GM08714 (cell line): ENCODE results near the gene C16orf74.

Experiments
- H3K4me3 ChIP-seq: fragments of 200-500 bp; sonication (Bioruptor generic); 2 replicates; pipeline ENCODE4 v1.5.1; 2014; ENCODE audit warnings: mild to moderate bottlenecking, low read length, inconsistent platforms
- ZNF274 ChIP-seq: IDR thresholded peaks from 2 replicates; pipeline ENCODE4 v1.6.1; 2012; ENCODE audit warnings: mild to moderate bottlenecking, low read depth, low read length

The C16orf74 gene

GRCh38 chr16:85687651-85688471 is 63.0 kb downstream of the C16orf74 start:
- H3K4me3 ChIP-seq, result peak overlapping the region; percentile 72

GRCh38 chr16:85686912-85687591 is 63.8 kb downstream of the C16orf74 start:
- TF ChIP-seq ZNF274, result no peak
- H3K4me3 ChIP-seq, result peak overlapping the region; percentile 72; the same call in 1 of the 2 replicates

More at GRCh38 chr16:85687651-85688471, 63.0 kb downstream of the C16orf74 start:
- no peak for TF ChIP-seq ZNF274

DNA sequence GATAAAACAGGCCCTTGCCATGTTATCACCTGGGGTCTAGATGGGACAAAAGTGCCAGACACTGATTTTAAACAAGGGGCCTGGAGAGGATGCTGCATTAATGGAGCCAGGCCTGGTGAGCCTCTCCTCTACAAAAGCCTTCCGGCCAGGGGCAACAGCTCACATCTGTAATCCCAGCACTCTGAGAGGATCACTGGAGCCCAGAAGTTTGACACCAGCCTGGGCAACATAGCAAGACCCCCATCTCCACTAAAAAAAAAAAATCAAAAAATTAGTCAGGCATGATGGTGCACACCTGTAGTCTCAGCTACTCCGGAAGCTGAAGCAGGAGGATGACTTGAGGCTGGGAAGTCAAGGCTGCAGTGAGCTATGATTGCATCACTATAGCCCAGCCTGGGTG is 65.6 kb downstream of the C16orf74 start:
- TF ChIP-seq ZNF274, result no peak
- no peak overlapping the region for H3K4me3 ChIP-seq

- H3K4me3 ChIP-seq, result no peak overlapping the region
- TF ChIP-seq ZNF274, result no peak
Observed at GRCh38 chr16:85683363-85683762, 67.5 kb downstream of the C16orf74 start.

DNA sequence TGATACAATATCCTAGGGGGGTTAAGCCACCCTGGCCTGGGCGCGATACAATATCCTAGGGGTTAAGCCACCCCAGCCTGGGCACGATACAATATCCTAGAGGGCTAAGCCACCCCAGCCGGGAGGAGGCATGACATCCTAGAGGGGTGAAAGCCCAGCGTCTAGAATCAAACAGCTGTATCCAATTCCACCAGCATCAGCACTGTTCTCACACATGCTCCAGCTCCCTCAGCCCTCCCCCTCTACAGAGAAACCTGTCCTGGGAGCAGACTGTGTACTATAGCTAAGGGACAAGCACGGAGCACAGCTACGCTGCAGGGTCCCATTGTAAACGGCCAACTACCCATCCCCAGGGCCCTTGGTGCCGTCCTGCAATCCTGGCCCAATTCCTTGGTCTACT is 68.4 kb downstream of the C16orf74 start:
- TF ChIP-seq ZNF274, result no peak
- H3K4me3 ChIP-seq, result no peak overlapping the region

- H3K4me3 ChIP-seq, result no peak overlapping the region
- no peak for TF ChIP-seq ZNF274
Observed at GRCh38 chr16:85681255-85681654, 69.6 kb downstream of the C16orf74 start.

DNA sequence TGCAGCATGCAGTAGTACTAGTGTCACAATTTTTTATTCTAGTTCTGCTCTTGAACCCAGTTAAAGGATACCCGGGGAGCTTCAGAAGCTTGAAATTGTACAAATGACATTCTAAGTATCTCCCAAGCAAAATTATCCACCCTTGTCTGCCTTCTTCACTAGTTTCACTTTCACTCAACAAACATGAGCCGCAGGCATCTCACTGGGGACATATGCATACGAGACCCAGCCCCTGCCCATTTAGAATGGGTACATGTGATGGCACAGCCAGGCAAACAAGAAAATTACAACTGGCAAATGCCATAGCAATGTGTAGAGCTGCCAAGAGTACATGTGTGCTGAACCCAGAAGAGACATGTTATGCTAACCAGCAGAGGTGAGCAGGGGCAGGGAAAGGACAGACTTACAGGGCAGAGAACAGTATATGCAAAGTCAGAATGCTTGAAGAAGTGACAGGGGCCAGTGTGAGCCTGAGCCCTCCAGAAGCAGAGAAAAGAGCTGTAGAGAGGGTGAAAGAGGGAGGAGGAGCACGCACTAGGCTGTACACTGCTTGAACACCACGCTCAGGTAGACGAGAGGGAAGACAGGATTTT is 70.4 kb downstream of the C16orf74 start:
- H3K4me3 ChIP-seq, result no peak overlapping the region
- no peak for TF ChIP-seq ZNF274

DNA sequence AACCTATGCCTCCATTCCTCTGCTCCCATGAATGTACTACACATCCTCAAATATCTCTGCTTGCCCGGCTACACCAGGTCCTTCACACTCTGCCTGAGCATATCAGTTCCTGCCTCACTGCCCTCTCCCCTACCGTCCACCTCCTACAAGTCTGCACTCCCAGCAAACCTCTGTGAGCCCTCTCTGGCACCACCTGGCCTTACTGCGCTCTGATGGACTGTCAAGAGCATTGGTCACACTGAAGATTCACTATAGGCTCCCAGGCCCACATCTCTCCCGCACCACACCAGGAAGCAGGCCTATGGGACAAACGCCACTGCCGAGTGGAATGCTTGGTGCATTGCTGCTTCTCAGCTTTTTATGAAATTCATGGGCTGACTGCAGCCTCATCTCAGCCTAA is 71.0 kb downstream of the C16orf74 start:
- no peak for TF ChIP-seq ZNF274
- no peak overlapping the region for H3K4me3 ChIP-seq

DNA sequence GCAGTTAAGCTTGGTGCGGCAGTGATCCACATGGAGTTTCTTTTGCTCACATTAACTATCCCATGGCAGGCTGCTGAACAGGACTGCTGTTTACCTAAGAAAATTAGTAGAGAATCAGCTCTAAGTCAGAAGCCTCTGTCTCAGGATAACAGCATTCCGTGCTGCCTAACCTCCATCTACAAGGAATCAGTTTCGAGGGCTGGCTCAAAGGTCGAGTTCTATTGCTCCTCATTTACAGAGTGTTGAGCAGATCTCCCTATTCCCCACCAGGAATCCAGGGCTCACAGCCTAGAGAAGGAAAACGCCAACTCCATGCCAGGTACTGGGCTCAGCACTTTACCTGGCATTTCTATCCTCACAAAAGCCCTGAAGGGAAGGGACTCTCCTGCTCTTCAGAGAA is 72.1 kb downstream of the C16orf74 start:
- TF ChIP-seq ZNF274, result no peak

GRCh38 chr16:85678016-85678415 is 72.9 kb downstream of the C16orf74 start:
- TF ChIP-seq ZNF274, result no peak
- H3K4me3 ChIP-seq, result no peak overlapping the region

More for the DNA sequence above, 72.1 kb downstream of the C16orf74 start:
- no peak overlapping the region for H3K4me3 ChIP-seq

DNA sequence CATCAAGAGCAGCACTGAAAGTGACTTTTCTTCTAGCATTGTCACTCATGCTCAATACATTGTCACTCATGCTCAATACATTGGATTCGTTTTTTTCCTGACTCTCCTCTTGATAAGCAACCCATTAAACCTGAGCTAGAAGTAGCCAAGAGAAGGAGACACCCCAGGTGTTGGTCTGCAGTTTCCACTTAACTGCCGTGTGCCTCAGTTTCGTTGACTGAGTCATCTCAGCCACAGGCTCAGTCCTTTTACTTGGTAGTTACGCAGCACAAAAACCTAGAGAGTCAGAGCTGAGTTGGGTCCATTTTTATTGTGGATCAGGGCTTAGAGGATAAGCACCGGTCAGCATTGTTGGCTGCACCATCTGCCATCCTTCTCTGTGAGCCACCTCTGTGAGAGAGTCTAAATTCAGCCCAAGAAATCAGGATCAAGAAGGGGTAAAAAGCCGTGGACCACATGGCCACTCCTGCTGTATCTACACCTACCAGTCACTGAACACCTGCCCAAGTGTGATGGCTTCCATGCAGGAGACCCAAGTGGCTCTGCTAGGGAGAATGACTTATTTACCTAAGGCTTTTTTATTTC is 73.4 kb downstream of the C16orf74 start:
- H3K4me3 ChIP-seq, result no peak overlapping the region
- no peak for TF ChIP-seq ZNF274

DNA sequence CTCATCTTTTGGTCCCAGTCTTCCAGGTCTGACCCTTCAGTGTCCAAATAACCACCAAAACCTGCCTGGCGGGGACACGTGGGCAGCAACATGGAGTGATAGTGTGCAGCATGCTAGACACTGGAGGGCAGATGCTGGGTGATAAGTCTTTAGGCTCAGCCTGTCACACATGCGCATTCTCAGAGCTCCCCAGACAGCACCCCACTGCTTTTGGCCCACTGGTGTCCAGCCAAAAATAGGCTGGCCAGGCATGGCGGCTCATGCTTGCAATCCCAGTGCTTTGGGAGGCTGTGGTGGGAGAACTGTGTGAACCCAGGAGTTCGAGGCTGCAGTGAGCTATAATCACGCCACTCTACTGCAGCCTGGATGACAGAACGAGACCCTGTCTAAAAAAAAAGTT is 74.4 kb downstream of the C16orf74 start:
- TF ChIP-seq ZNF274, result no peak
- H3K4me3 ChIP-seq, result no peak overlapping the region

GRCh38 chr16:85675251-85675874 is 75.5 kb downstream of the C16orf74 start:
- no peak for TF ChIP-seq ZNF274
- H3K4me3 ChIP-seq, result no peak overlapping the region

DNA sequence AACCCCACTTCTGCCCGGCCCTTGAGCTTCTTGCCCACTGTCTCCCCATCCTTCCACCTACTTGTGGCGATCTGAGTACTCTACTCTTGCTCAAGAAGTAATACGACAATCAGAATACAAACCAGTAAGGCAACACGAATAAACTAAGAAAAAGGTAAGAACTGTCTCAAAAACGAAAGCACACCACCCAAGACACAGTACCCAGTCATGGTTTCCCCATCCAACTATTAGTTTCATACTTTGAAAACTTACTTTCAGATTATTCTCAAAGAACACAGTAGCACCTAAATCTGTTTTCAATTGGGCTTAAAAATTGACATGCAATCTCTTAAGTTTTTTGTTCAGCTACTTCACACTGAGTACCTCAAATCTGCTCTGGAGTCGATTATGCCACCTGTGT is 76.1 kb downstream of the C16orf74 start:
- no peak for TF ChIP-seq ZNF274
- H3K4me3 ChIP-seq, result no peak overlapping the region

- H3K4me3 ChIP-seq, result no peak overlapping the region
- TF ChIP-seq ZNF274, result no peak
Observed at GRCh38 chr16:85674418-85674755, 76.5 kb downstream of the C16orf74 start.
